Measurements from ENCODE around the gene LY6G5B. TPM values are rescaled to one million over a fixed set of nuclear protein-coding genes. Genes with fewer than 3 reads are reported as not detected.

LY6G5B gene
- total RNA-seq, 4 donors from 2014 or later: 11.4 to 63.7 (median 13.9) TPM

GRCh38 chr6:31690231-31691077, 20.7 kb downstream of the LY6G5B start:
- DNase-seq (ENCODE audit: low spot score in 2 of 2): no peak
- TF ChIP-seq EP300 (IDR thresholded peaks at IDR 0.05): no peak
- no peak for TF ChIP-seq POLR2A (IDR thresholded peaks at IDR 0.05)
- TF ChIP-seq, protein P1, sequence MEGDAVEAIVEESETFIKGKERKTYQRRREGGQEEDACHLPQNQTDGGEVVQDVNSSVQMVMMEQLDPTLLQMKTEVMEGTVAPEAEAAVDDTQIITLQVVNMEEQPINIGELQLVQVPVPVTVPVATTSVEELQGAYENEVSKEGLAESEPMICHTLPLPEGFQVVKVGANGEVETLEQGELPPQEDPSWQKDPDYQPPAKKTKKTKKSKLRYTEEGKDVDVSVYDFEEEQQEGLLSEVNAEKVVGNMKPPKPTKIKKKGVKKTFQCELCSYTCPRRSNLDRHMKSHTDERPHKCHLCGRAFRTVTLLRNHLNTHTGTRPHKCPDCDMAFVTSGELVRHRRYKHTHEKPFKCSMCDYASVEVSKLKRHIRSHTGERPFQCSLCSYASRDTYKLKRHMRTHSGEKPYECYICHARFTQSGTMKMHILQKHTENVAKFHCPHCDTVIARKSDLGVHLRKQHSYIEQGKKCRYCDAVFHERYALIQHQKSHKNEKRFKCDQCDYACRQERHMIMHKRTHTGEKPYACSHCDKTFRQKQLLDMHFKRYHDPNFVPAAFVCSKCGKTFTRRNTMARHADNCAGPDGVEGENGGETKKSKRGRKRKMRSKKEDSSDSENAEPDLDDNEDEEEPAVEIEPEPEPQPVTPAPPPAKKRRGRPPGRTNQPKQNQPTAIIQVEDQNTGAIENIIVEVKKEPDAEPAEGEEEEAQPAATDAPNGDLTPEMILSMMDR (IDR thresholded peaks at IDR 0.05): no peak
- TF ChIP-seq POLR2AphosphoS5 (IDR thresholded peaks at IDR 0.05): no peak
- H3K27me3 ChIP-seq: no peaks in the 10 kb centered on the region
- H3K27ac ChIP-seq: no peak overlapping the region
- no peaks in the 10 kb centered on the region for H3K4me1 ChIP-seq
- H3K4me3 ChIP-seq: no peak overlapping the region
- H3K9me3 ChIP-seq: no peaks in the 10 kb centered on the region
- 65% methylated on average over 10 of the region's 10 CpGs for WGBS
- peaks cover 99% of the 10 kb centered on the region for H3K36me3 ChIP-seq

- 94% methylated on average over 6 of the region's 6 CpGs for WGBS
- DNase-seq (ENCODE audit: low spot score in 2 of 2): no peak
- Histone ChIP-seq H3K27me3 (no peaks in the 10 kb centered on the region), H3K4me3 (no peak overlapping the region), H3K9me3 (no peaks in the 10 kb centered on the region), H3K27ac (no peak overlapping the region), H3K4me1 (no peaks in the 10 kb centered on the region), H3K36me3 (peaks cover 98% of the 10 kb centered on the region)
- TF ChIP-seq, protein P1 (IDR thresholded peaks at IDR 0.05): no peak
- no peak for TF ChIP-seq EP300 (IDR thresholded peaks at IDR 0.05)
Measured at GRCh38 chr6:31691078-31691463, 21.3 kb downstream of the LY6G5B start.

GRCh38 chr6:31691564-31692108, 21.9 kb downstream of the LY6G5B start:
- H3K4me1 ChIP-seq: no peaks in the 10 kb centered on the region
- TF ChIP-seq EP300 (IDR thresholded peaks at IDR 0.05) (no peak), POLR2AphosphoS5 (IDR thresholded peaks at IDR 0.05) (no peak), POLR2A (IDR thresholded peaks at IDR 0.05) (no peak)
- TF ChIP-seq, protein P1 (IDR thresholded peaks at IDR 0.05): no peak
- H3K27ac ChIP-seq: no peak overlapping the region
- no peaks in the 10 kb centered on the region for H3K9me3 ChIP-seq
- no peak for DNase-seq (ENCODE audit: low spot score in 2 of 2)
- 95% methylated on average over 9 of the region's 12 CpGs for WGBS
- no peaks in the 10 kb centered on the region for H3K27me3 ChIP-seq
- peaks cover 98% of the 10 kb centered on the region for H3K36me3 ChIP-seq
- H3K4me3 ChIP-seq: no peak overlapping the region

DNA sequence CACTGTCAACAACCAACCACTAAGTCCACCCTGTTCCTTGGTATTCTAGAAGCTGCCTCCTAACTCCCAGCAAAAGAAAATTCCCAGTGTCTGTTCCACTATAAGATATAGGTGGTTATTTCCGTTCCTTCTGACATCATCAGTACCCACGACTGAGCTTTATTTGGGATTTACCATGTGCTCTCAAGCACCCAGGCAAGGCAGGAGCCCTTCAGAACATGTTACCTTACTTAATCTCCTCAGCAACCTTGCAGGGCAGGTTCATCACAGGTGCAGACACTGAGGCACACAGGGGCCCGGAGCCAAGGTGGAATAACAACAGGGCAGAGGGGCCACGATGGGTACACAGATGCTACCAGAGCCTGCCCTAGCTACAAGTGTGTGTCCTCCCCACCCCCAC, 22.6 kb downstream of the LY6G5B start:
- Histone ChIP-seq H3K4me3 (no peak overlapping the region), H3K27me3 (no peaks in the 10 kb centered on the region), H3K4me1 (no peaks in the 10 kb centered on the region), H3K36me3 (peaks cover 98% of the 10 kb centered on the region), H3K9me3 (no peaks in the 10 kb centered on the region), H3K27ac (no peak overlapping the region)
- WGBS: 82% methylated on average over 4 of the region's 4 CpGs
- DNase-seq (ENCODE audit: low spot score in 2 of 2): no peak
- no peak for TF ChIP-seq POLR2AphosphoS5 (IDR thresholded peaks at IDR 0.05)
- TF ChIP-seq, protein P1 (IDR thresholded peaks at IDR 0.05): no peak

- no peaks in the 10 kb centered on the region for H3K27me3 ChIP-seq
- no peaks in the 10 kb centered on the region for H3K9me3 ChIP-seq
- H3K27ac ChIP-seq: no peak overlapping the region
- H3K4me1 ChIP-seq: no peaks in the 10 kb centered on the region
- WGBS: 91% methylated on average over 9 of the region's 9 CpGs
- no peak overlapping the region for H3K4me3 ChIP-seq
- peaks cover 97% of the 10 kb centered on the region for H3K36me3 ChIP-seq
- no peak for DNase-seq (ENCODE audit: low spot score in 2 of 2)
- no peak for TF ChIP-seq POLR2AphosphoS5 (IDR thresholded peaks at IDR 0.05)
Measured at GRCh38 chr6:31692886-31693285, 23.1 kb downstream of the LY6G5B start.

Measured in suprapubic skin (tissue), 4 donors.